K562 (cell line): ENCODE results near the gene TMEM202. TPM values are rescaled to one million over a fixed set of nuclear protein-coding genes. Genes with fewer than 3 reads are reported as not detected.

ENCODE experiments used
- ARID3A ChIP-seq: IDR thresholded peaks from 2 replicates; pipeline ENCODE4 v1.6.1; 2012; ENCODE audit warnings: low read depth, low read length, improper control_type of control experiment, borderline replicate concordance
- C11orf30 ChIP-seq: fragments of 450-650 bp; IDR thresholded peaks from 2 replicates; pipeline ENCODE4 v1.6.1; 2016; ENCODE audit warnings: low read depth, mild to moderate bottlenecking
- KLF13 ChIP-seq: fragments of 450-650 bp; IDR thresholded peaks from 2 replicates; pipeline ENCODE4 v1.6.1; 2016; ENCODE audit warnings: missing genetic modification characterization, low read depth, mild to moderate bottlenecking, missing compliant biosample characterization, moderate library complexity, borderline replicate concordance
- LCOR ChIP-seq: sonication (generic); formaldehyde crosslinking; IDR thresholded peaks from 2 replicates; pipeline ENCODE4 v1.8.0; 2022; ENCODE audit warnings: mild to moderate bottlenecking, missing genetic modification reagents
- MGA ChIP-seq: fragments of 450-650 bp; IDR thresholded peaks from 2 replicates; pipeline ENCODE4 v1.6.1; 2016; ENCODE audit warnings: mild to moderate bottlenecking, moderate library complexity
- NKRF ChIP-seq: fragments of 450-650 bp; IDR thresholded peaks from 2 replicates; pipeline ENCODE4 v1.6.1; 2016; ENCODE audit warnings: borderline replicate concordance
- RAD51 ChIP-seq: fragments of 450-650 bp; IDR thresholded peaks from 2 replicates; pipeline ENCODE4 v1.7.1; 2016; ENCODE audit warnings: low read depth, mild to moderate bottlenecking, borderline replicate concordance
- RBM17 ChIP-seq: fragments of 200-400 bp; formaldehyde crosslinking; IDR thresholded peaks from 2 replicates; pipeline ENCODE4 v1.6.1; 2017; ENCODE audit warnings: low read depth, mild to moderate bottlenecking, low read length, borderline replicate concordance
- TEAD1 ChIP-seq, 2 experiments: fragments of 450-650 bp in 1 of 2; sonication (generic) in 1 of 2; formaldehyde crosslinking; IDR thresholded peaks; 2 replicates each; pipeline versions ENCODE4 v1.4.0 to v1.8.0; 2020 to 2022; ENCODE audit warnings: mild to moderate bottlenecking in 2 of 2, missing genetic modification reagents in 1 of 2
- polyA plus RNA-seq, 8 experiments: library from polyadenylated mRNA; depleted of rRNA in 4 of 8; stranded (reverse) in 5 of 8; unstranded in 3 of 8; fragments of >200 nt; fragmentation: Nextera tagmentation in 2 of 8; fragmentation: Illumina TruSeq in 1 of 8; extraction: Ambion mirVana in 2 of 8; extraction: Trizol in 1 of 8; gene quantifications; 2 replicates each; pipeline versions ENCODE4 v1.2.1 to v1.2.3, GENCODE V29; 2011 to 2014; ENCODE audit warnings: inconsistent platforms in 1 of 8, missing spikeins in 1 of 8
- total RNA-seq, 7 experiments: library from RNA; depleted of rRNA in 6 of 7; stranded (reverse); fragments of >200 nt in 6 of 7; fragmentation: Illumina TruSeq in 2 of 7; extraction: Trizol in 2 of 7; gene quantifications; 2 replicates each; pipeline versions ENCODE4 v1.2.1 to v1.2.3, GENCODE V29; 2011 to 2021; ENCODE audit warnings: low replicate concordance in 1 of 7

Gene TMEM202
- total and polyA plus RNA-seq, 9 of the 15 experiments (the other 6 are each of a cell fraction or from before 2014, with no cell fraction given), result not detected

- TF ChIP-seq ARID3A, result no peak
- TF ChIP-seq KLF13 (tag), result no peak
- TF ChIP-seq LCOR (CRISPR knock-in tag), result 0 out of 2 replicates have a peak, but pooled peaks have one; percentile 73
- TF ChIP-seq RAD51, result peak; percentile 100
- no peak for TF ChIP-seq RBM17
- TF ChIP-seq C11orf30, result peak; percentile 100
- TF ChIP-seq TEAD1 (CRISPR knock-in tag; IDR thresholded peaks at IDR 0.05), result peak; percentile 25 to 86; a peak in 3 of 4 replicates
- peak; percentile 92 for TF ChIP-seq MGA
- TF ChIP-seq NKRF, result peak; percentile 99
Observed at GRCh38 chr15:72375846-72376581, 22.1 kb upstream of the TMEM202 start, which contains the start of gene HEXA (continued).
